Measurements from ENCODE around the gene SUGCT.

DNA sequence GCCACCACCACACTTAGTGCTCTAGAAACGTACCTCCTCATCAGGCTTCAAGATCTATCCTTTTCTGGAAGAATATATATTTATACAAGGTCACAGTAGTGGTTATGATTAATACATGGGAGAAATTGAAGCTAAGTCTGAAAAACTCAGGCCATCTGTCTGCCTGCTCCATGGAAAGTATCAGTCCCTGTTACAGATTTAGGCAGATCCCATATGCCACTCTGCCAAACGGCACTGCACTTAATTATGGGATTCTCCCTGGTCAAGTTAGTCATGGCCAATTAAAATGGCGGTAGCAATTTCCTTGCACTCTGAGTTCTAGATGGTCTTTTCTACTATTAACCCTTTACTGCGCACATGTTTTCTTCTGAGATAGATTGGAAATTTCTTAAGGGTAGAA is 740.0 kb downstream of the SUGCT start:
- TF ChIP-seq CTCF (IDR thresholded peaks at IDR 0.05 in 8 of 11, conservative IDR thresholded peaks at IDR 0.05 in 3 of 11) (no peak), POLR2A (IDR thresholded peaks at IDR 0.05) (no peak)
